MM.1S (cell line): ENCODE measurements around the gene RHOT2.

Experiments
- DNase-seq: peaks from one replicate; pipeline ENCODE4 v3.0.0-alpha.2; 2015
- H2AFZ ChIP-seq: fragments of 300-600 bp; sonication (generic); 2 replicates; pipeline ENCODE4 v1.6.0; 2016; ENCODE audit warnings: antibody characterized with exemption, low read length
- H3F3A ChIP-seq: fragments of 300-600 bp; sonication (generic); 2 replicates; pipeline ENCODE4 v1.6.1; 2016; ENCODE audit warnings: mild to moderate bottlenecking, antibody characterized with exemption, low read length, moderate library complexity, mixed read lengths; ENCODE audit not compliant: insufficient read depth
- H3K27ac ChIP-seq: fragments of 300-600 bp; sonication (generic); 2 replicates; pipeline ENCODE4 v1.5.1; 2016; ENCODE audit warnings: mild to moderate bottlenecking, low read length
- H3K27me3 ChIP-seq: fragments of 300-600 bp; sonication (generic); replicated peaks from 2 replicates; pipeline ENCODE4 v1.6.0; 2016; ENCODE audit warnings: low read length; ENCODE audit not compliant: insufficient read depth
- H3K36me3 ChIP-seq: fragments of 300-600 bp; sonication (generic); replicated peaks from 2 replicates; pipeline ENCODE4 v1.6.1; 2016; ENCODE audit warnings: mild to moderate bottlenecking, low read length, mixed read lengths; ENCODE audit not compliant: insufficient read depth
- H3K4me1 ChIP-seq: fragments of 300-600 bp; sonication (generic); 2 replicates; pipeline ENCODE4 v1.6.1; 2016; ENCODE audit warnings: low read length, mixed read lengths
- H3K4me2 ChIP-seq: fragments of 300-600 bp; sonication (generic); 2 replicates; pipeline ENCODE4 v1.6.0; 2016; ENCODE audit warnings: low read depth, low read length
- H3K4me3 ChIP-seq: fragments of 300-600 bp; sonication (generic); 2 replicates; pipeline ENCODE4 v1.5.1; 2016; ENCODE audit warnings: low read length, mixed read lengths
- H3K79me2 ChIP-seq: fragments of 300-600 bp; sonication (generic); 2 replicates; pipeline ENCODE4 v1.6.1; 2016; ENCODE audit warnings: mixed run types, low read length, mixed read lengths
- H3K9ac ChIP-seq: fragments of 300-600 bp; sonication (generic); 2 replicates; pipeline ENCODE4 v1.6.1; 2016; ENCODE audit warnings: low read length, mixed read lengths
- H3K9me2 ChIP-seq: fragments of 300-600 bp; sonication (generic); replicated peaks from 2 replicates; pipeline ENCODE4 v1.6.1; 2016; ENCODE audit warnings: mild to moderate bottlenecking, low read length, mixed read lengths; ENCODE audit not compliant: insufficient read depth
- H3K9me3 ChIP-seq: fragments of 300-600 bp; sonication (generic); replicated peaks from 2 replicates; pipeline ENCODE4 v1.6.1; 2016; ENCODE audit warnings: mild to moderate bottlenecking, low read length, mixed read lengths; ENCODE audit not compliant: insufficient read depth
- H4K20me1 ChIP-seq: fragments of 300-600 bp; sonication (generic); 2 replicates; pipeline ENCODE4 v1.6.1; 2016; ENCODE audit warnings: mild to moderate bottlenecking, low read length, moderate library complexity, mixed read lengths; ENCODE audit not compliant: insufficient read depth
- EZH2 ChIP-seq: fragments of 300-600 bp; sonication (generic); optimal IDR thresholded peaks from 2 replicates; pipeline ENCODE3; 2017; ENCODE audit warnings: low read depth, mild to moderate bottlenecking, antibody characterized with exemption, low read length, mixed read lengths
- EZH2phosphoT487 ChIP-seq: fragments of 300-600 bp; sonication (generic); IDR thresholded peaks from 2 replicates; pipeline ENCODE4 v1.6.1; 2018; ENCODE audit warnings: antibody characterized with exemption, low read length
- TF ChIP-seq, protein P1 (sequence below): fragments of 300-600 bp; sonication (generic); IDR thresholded peaks from 2 replicates; pipeline ENCODE4 v1.5.1; 2016; ENCODE audit warnings: antibody characterized with exemption, low read length, mixed read lengths

RHOT2 gene

GRCh38 chr16:675884-676564, 8.1 kb downstream of the RHOT2 start:
- H3K27ac ChIP-seq = no peak overlapping the region
- no peak overlapping the region for H2AFZ ChIP-seq
- H3K4me3 ChIP-seq = no peak overlapping the region

GRCh38 chr16:676565-676902, 8.6 kb downstream of the RHOT2 start:
- no peaks in the 10 kb centered on the region for H3K9me2 ChIP-seq

More at GRCh38 chr16:675884-676564, 8.1 kb downstream of the RHOT2 start:
- Histone ChIP-seq H3K27me3 (no peaks in the 10 kb centered on the region), H3K79me2 (peaks cover 5% of the 10 kb centered on the region), H3K9ac (no peak overlapping the region), H3K36me3 (no peaks in the 10 kb centered on the region; the same call in 1 of the 2 replicates), H3K4me1 (0 out of 2 replicates have a peak, but pooled peaks cover 1% of the 10 kb centered on the region), H3K9me3 (no peaks in the 10 kb centered on the region), H4K20me1 (no peaks in the 10 kb centered on the region), H3K4me2 (no peak overlapping the region), H3K9me2 (no peaks in the 10 kb centered on the region), H3F3A (0 out of 2 replicates have a peak, but pooled peaks cover 4% of the 10 kb centered on the region)
- DNase-seq = no peak
- TF ChIP-seq EZH2phosphoT487 = no peak
- TF ChIP-seq, protein P1, sequence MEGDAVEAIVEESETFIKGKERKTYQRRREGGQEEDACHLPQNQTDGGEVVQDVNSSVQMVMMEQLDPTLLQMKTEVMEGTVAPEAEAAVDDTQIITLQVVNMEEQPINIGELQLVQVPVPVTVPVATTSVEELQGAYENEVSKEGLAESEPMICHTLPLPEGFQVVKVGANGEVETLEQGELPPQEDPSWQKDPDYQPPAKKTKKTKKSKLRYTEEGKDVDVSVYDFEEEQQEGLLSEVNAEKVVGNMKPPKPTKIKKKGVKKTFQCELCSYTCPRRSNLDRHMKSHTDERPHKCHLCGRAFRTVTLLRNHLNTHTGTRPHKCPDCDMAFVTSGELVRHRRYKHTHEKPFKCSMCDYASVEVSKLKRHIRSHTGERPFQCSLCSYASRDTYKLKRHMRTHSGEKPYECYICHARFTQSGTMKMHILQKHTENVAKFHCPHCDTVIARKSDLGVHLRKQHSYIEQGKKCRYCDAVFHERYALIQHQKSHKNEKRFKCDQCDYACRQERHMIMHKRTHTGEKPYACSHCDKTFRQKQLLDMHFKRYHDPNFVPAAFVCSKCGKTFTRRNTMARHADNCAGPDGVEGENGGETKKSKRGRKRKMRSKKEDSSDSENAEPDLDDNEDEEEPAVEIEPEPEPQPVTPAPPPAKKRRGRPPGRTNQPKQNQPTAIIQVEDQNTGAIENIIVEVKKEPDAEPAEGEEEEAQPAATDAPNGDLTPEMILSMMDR = no peak
- TF ChIP-seq EZH2 = no peak

GRCh38 chr16:676913-677312, 9.0 kb downstream of the RHOT2 start:
- Histone ChIP-seq H3K4me1 (peaks cover 8% of the 10 kb centered on the region; the same call in 1 of the 2 replicates), H3K4me3 (no peak overlapping the region), H3K27ac (no peak overlapping the region), H3F3A (0 out of 2 replicates have a peak, but pooled peaks cover 4% of the 10 kb centered on the region), H3K79me2 (peaks cover 13% of the 10 kb centered on the region), H3K27me3 (no peaks in the 10 kb centered on the region), H3K9me2 (no peaks in the 10 kb centered on the region), H3K9ac (no peak overlapping the region), H3K36me3 (no peaks in the 10 kb centered on the region; the same call in 1 of the 2 replicates), H3K9me3 (no peaks in the 10 kb centered on the region), H4K20me1 (no peaks in the 10 kb centered on the region), H3K4me2 (no peak overlapping the region), H2AFZ (no peak overlapping the region)
- no peak for DNase-seq
- TF ChIP-seq EZH2 (no peak), EZH2phosphoT487 (no peak)
- TF ChIP-seq, protein P1 = no peak

More at GRCh38 chr16:676565-676902, 8.6 kb downstream of the RHOT2 start:
- no peaks in the 10 kb centered on the region for H3K9me3 ChIP-seq
- H3K4me1 ChIP-seq = peaks cover 6% of the 10 kb centered on the region; the same call in 1 of the 2 replicates
- H4K20me1 ChIP-seq = no peaks in the 10 kb centered on the region
- H3K27me3 ChIP-seq = no peaks in the 10 kb centered on the region
- no peaks in the 10 kb centered on the region; the same call in 1 of the 2 replicates for H3K36me3 ChIP-seq
- no peak for TF ChIP-seq EZH2
- TF ChIP-seq, protein P1 = no peak
- TF ChIP-seq EZH2phosphoT487 = no peak
- H2AFZ ChIP-seq = no peak overlapping the region
- no peak overlapping the region for H3K9ac ChIP-seq
- peaks cover 10% of the 10 kb centered on the region for H3K79me2 ChIP-seq
- H3K4me2 ChIP-seq = no peak overlapping the region
- H3K4me3 ChIP-seq = no peak overlapping the region
- no peak for DNase-seq
- no peak overlapping the region for H3K27ac ChIP-seq
- H3F3A ChIP-seq = 0 out of 2 replicates have a peak, but pooled peaks cover 4% of the 10 kb centered on the region
